Calu3 (cell line): Measurements from ENCODE around the gene PNPLA5. TPM values are rescaled to one million over a fixed set of nuclear protein-coding genes. Genes with fewer than 3 reads are reported as not detected.

ENCODE experiments used
- BruUV-seq: library from RNA; stranded (reverse); fragments of 400-500 nt; replicated peaks from 2 replicates; lab custom pipeline; 2021; lab: Mats Ljungman, UMichigan
- CTCF ChIA-PET: fragments of 300-600 bp; sonication (Branson Sonifier 250); formaldehyde crosslinking; loops from one replicate; lab custom pipeline; 2022; ENCODE audit warnings: antibody characterized with exemption; lab: Charles Lee
- DNase-seq: peaks from one replicate; pipeline ENCODE4 v3.0.0; 2022
- H3K27ac Mint-ChIP-seq: one replicate; pipeline ENCODE4 v1.8.0; 2022; ENCODE audit warnings: mixed read lengths; ENCODE audit not compliant: unreplicated experiment
- H3K27me3 Mint-ChIP-seq: one replicate; pipeline ENCODE4 v1.8.0; 2022; ENCODE audit warnings: mixed read lengths; ENCODE audit not compliant: unreplicated experiment
- H3K36me3 Mint-ChIP-seq: one replicate; pipeline ENCODE4 v1.8.0; 2022; ENCODE audit warnings: mild to moderate bottlenecking, moderate library complexity, mixed read lengths; ENCODE audit not compliant: insufficient read depth, unreplicated experiment
- H3K4me1 Mint-ChIP-seq: one replicate; pipeline ENCODE4 v1.8.0; 2022; ENCODE audit warnings: mild to moderate bottlenecking, low read depth, mixed read lengths; ENCODE audit not compliant: unreplicated experiment
- H3K4me3 Mint-ChIP-seq: one replicate; pipeline ENCODE4 v1.8.0; 2022; ENCODE audit warnings: mild to moderate bottlenecking, low read depth, moderate library complexity, mixed read lengths; ENCODE audit not compliant: unreplicated experiment
- H3K9me3 Mint-ChIP-seq: one replicate; pipeline ENCODE4 v1.8.0; 2022; ENCODE audit warnings: low read depth, mixed read lengths; ENCODE audit not compliant: unreplicated experiment
- CTCF ChIP-seq: fragments of 200-600 bp; IDR thresholded peaks from one replicate; pipeline ENCODE4 v1.8.0; 2022; ENCODE audit warnings: antibody characterized with exemption; ENCODE audit not compliant: unreplicated experiment
- intact Hi-C: fragments of 100-400 bp; cut with micrococcal nuclease; formaldehyde crosslinking; loops from one replicate; pipeline ENCODE4 v1.10.0; 2022; ENCODE audit not compliant: unreplicated experiment
- total RNA-seq: library from RNA; stranded (reverse); gene quantifications from 2 replicates; pipeline ENCODE4 v1.2.3, GENCODE V29; 2022

PNPLA5 gene
- total RNA-seq, 1 experiment from 2014 or later: not detected

DNA sequence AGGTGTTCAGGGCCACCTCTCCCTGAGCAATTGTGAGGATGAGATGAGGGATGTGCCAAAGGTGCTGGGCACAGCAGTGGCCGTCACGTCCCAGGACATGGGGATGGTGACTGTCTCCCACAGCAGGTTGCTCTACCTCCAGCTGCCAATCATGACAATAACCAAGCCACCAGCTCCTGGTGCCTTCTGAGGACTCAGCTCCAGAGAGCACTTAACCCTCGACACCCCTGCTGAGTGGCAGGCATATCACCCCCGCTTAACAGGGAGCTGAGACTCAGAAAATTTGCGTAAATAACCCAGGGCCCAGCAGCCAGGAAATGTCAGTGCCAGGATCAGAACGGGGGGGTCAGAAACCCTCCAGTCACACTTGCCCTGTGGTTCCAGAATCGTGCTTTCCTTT, 8.4 kb upstream of the PNPLA5 start:
- TF ChIP-seq CTCF: no peak
- no peaks in the 10 kb centered on the region for H3K4me1 Mint-ChIP-seq
- BruUV-seq: no TSS peak
- H3K9me3 Mint-ChIP-seq: no peaks in the 10 kb centered on the region
- H3K27me3 Mint-ChIP-seq: peaks cover 69% of the 10 kb centered on the region
- H3K4me3 Mint-ChIP-seq: no peak overlapping the region
- no peak overlapping the region for H3K27ac Mint-ChIP-seq
- no peaks in the 10 kb centered on the region for H3K36me3 Mint-ChIP-seq
- no peak for DNase-seq
- intact Hi-C loops: no loop called here
- CTCF ChIA-PET: interaction anchor here (0.6 kb wide), 1 partner anchor 15 kb away, joined by 5 read pairs; no protein-coding TSS in a partner anchor

DNA sequence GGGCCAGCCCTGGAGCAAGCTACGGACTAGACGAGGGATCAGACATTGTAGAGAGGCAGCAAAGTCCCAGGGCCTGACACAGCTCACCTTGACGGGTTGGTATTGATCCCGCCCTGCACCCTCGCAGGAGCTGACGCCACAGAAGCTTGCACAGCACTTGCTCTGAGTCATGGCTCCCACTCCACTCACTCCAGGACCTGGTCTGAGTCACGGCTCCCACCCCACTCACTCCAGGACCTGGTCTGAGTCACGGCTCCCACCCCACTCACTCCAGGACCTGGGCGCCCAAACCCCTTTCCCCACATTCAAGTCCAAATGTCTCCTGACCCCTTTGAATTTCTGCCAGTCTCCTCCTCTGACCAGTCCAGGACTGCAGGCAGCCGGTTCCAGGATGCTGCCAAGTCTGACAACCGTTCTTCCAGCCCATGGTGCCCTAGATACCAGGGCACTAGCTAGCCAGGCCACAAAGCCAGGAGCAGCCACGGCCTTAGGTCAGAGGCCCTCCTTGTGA, 6.0 kb upstream of the PNPLA5 start:
- no peaks in the 10 kb centered on the region for H3K36me3 Mint-ChIP-seq
- H3K27me3 Mint-ChIP-seq: peaks cover 86% of the 10 kb centered on the region
- TF ChIP-seq CTCF: no peak
- no peak overlapping the region for H3K27ac Mint-ChIP-seq
- CTCF ChIA-PET: interaction anchor here (1.0 to 1.1 kb wide), 2 partner anchors 15 to 48 kb away, joined by 4 read pairs; no protein-coding TSS in a partner anchor
- H3K4me1 Mint-ChIP-seq: no peaks in the 10 kb centered on the region
- H3K9me3 Mint-ChIP-seq: no peaks in the 10 kb centered on the region
- H3K4me3 Mint-ChIP-seq: no peak overlapping the region
- peak; percentile 33 for DNase-seq
- intact Hi-C loops: no loop called here
- BruUV-seq: no TSS peak

DNA sequence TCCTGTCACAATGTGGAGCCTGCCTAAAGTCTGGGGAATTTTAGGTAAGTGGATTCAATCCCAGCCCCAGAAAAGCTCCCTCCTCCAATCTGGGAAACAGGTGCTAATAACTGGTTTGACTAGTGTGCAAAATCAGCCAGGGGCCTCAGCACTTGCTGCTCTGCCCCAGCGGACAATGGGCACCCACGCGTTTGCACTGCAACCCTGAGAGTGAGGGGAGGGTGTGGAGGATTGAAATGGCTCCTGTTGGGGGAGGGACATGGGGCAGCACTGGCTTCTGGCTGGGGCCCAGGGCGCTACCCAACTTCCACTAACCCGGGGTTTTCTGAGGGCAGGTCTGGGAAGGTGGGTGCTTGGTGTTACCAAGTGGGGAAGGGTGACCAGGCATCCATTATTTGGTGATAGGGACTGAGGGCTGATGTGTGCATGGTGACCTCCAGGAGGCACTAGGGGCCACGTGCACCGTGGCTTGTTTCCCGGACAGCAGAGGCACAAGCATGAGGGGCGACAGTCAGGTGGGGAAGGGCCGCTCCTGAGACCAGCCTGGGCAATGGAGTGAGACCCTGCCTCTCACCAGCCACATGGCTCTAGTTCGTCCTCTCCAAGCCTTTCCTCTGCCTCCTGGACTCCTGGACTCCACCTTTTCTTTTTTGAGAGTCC, 4.3 kb upstream of the PNPLA5 start:
- Mint-ChIP-seq H3K27ac (no peak overlapping the region), H3K9me3 (no peaks in the 10 kb centered on the region), H3K27me3 (peaks cover 80% of the 10 kb centered on the region), H3K36me3 (no peaks in the 10 kb centered on the region), H3K4me3 (no peak overlapping the region), H3K4me1 (no peaks in the 10 kb centered on the region)
- no TSS peak for BruUV-seq
- intact Hi-C loops: no loop called here
- CTCF ChIA-PET: no interaction called here
- no peak for TF ChIP-seq CTCF
- DNase-seq: no peak

- no peak overlapping the region for H3K27ac Mint-ChIP-seq
- intact Hi-C loops: no loop called here
- no peaks in the 10 kb centered on the region for H3K9me3 Mint-ChIP-seq
- CTCF ChIA-PET: interaction anchor here (0.6 kb wide), 1 partner anchor 10 kb away, joined by 5 read pairs; no protein-coding TSS in a partner anchor
- TF ChIP-seq CTCF: no peak
- no peak overlapping the region for H3K4me3 Mint-ChIP-seq
- H3K36me3 Mint-ChIP-seq: no peaks in the 10 kb centered on the region
- no peaks in the 10 kb centered on the region for H3K4me1 Mint-ChIP-seq
- DNase-seq: no peak
- BruUV-seq: no TSS peak
- H3K27me3 Mint-ChIP-seq: peaks cover 84% of the 10 kb centered on the region
Measured at GRCh38 chr22:43894122-43894521, 2.3 kb upstream of the PNPLA5 start.
